Left kidney (tissue), 2 donors: Measurements from ENCODE around the gene NOL8. TPM values are rescaled to one million over a fixed set of nuclear protein-coding genes. Genes with fewer than 3 reads are reported as not detected.

Experiments used
- DNase-seq: peaks from one replicate; pipeline ENCODE4 v3.0.0-alpha.2; 2013
- polyA plus RNA-seq: library from polyadenylated mRNA; unstranded; fragments of 120-200 nt; gene quantifications from one replicate; pipeline ENCODE4 v1.2.1, GENCODE V29; 2013; ENCODE audit not compliant: insufficient read length

Gene NOL8
- polyA plus RNA-seq, 1 donor, result 60.7 TPM

DNA sequence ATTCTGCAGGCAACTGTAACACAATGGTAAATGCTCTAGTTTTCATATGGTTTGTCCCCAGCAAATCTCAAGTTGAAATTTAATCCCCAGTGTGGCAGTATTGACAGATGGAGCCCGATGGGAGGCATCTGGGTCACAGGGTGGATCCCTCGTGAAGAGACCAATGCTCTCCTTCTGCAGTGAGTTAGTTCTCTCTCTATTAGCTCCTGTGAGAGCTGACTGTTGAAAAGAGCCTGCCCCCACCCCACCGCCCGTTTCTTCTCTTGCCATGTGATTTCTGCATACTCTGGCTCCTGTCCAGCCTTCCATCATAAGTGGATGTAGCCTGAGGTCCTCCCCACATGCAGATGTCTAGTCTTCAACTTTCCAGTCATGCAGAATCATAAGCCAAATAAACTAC, 58.7 kb downstream of the NOL8 start:
- DNase-seq, result no peak

GRCh38 chr9:92265154-92265553, 60.0 kb downstream of the NOL8 start:
- DNase-seq, result no peak

DNA sequence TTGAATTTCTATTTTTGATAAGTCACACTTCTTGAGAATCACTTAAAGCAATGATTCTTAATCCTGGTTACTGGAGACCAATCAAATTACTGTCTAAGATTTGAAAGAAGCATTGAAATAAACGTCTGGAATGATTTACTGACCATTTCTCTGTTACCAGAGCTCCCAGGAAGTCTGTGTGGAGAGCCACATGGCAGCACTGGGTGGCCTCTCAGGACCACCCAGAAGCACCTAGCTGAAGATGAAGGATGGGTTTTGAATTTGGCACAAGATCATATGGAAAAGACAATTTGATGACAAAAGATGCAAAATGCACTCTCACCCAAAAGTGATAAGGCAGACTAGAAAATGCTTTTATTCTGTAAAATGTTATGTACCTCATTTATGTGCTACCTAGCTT, 62.0 kb downstream of the NOL8 start:
- DNase-seq, result no peak

- DNase-seq, result no peak
Observed at GRCh38 chr9:92257327-92257726, 67.8 kb downstream of the NOL8 start.

GRCh38 chr9:92254381-92255337, 70.5 kb downstream of the NOL8 start:
- peak; percentile 54 for DNase-seq

DNA sequence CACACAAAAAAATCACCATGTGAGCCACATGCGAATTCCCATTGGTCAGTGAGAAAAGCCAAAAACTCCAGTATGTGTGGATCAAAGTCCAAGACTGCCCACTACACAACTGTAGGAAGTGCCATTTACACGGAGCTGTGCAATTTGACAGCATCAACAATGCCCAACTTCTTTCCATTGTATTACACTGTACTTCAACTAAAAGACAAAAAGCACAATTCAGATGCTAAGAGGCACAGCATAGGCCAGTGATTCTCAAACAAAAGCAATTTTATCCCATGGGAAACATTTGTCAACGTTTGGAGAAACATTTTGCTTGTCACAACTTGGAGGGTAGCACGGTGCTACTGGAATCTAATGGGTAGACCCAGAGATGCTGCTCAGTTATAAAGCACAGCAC, 71.5 kb downstream of the NOL8 start:
- no peak for DNase-seq

DNA sequence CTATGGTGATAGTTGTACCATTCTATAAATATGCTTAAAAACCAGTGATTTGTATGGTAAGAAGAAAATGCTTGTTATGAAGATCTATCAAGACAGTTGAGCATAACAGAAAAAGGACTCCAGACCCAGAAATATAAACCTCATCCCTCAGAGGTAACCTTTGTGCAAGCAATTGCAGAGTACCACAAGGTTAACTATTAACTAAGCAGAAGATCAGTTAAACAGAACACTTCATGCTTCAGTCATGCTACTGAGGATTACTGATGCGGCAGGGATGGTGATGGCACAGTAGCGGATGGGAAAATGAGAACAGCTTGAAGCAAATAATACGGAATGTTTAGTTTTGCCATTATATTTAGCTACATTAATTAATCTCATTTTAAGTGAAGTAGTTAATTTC, 77.2 kb downstream of the NOL8 start:
- no peak for DNase-seq

Other genes starting within 250 kb of the NOL8 start
- 104 TPM for gene SPTLC1, start 209.9 kb downstream of the NOL8 start, polyA plus RNA-seq
- gene IARS1, start 31.7 kb downstream of the NOL8 start, polyA plus RNA-seq, result 138 TPM
- 8.8 TPM for gene CENPP, start 603 bp upstream of the NOL8 start, polyA plus RNA-seq
- 40.2 TPM for gene OGN, start 79.2 kb upstream of the NOL8 start, polyA plus RNA-seq
- 0.62 TPM for gene OMD, start 99.1 kb upstream of the NOL8 start, polyA plus RNA-seq
- gene ASPN, start 157.2 kb upstream of the NOL8 start, polyA plus RNA-seq, result 9.8 TPM
- 14.9 TPM for gene ECM2, start 210.6 kb upstream of the NOL8 start, polyA plus RNA-seq